Measurements from ENCODE around the gene NPW.

The NPW gene

GRCh38 chr16:2019518-2019920, at the start of gene NPW:
TSS of gene NPW (plus strand) at chr16:2019785.
- no peaks in the 10 kb centered on the region for H3K79me2 ChIP-seq
- H3K9ac ChIP-seq: no peak within 1 kb of the TSS
- no peak within 1 kb of the TSS for H3K4me3 ChIP-seq (ENCODE audit: low read depth, low read length)
- peaks cover 3% of the 10 kb centered on the region for H3K4me1 ChIP-seq
- no peak within 1 kb of the TSS for H3K4me2 ChIP-seq (ENCODE audit: low read length)
- no peak within 1 kb of the TSS for H2AFZ ChIP-seq
- no peaks in the 10 kb centered on the region for H3K9me3 ChIP-seq (ENCODE audit: control insufficient read depth, low read length)
- no peak within 1 kb of the TSS for H3K27ac ChIP-seq
- TF ChIP-seq CTCF (IDR thresholded peaks at IDR 0.05): no peak
- no peaks in the 10 kb centered on the region for H3K36me3 ChIP-seq (ENCODE audit: control insufficient read depth, insufficient read depth, low read length)
- H3K27me3 ChIP-seq (ENCODE audit: control insufficient read depth, insufficient read depth, low read length): no peaks in the 10 kb centered on the region

- Histone ChIP-seq H3K79me2 (peaks cover 9% of the 10 kb centered on the region), H3K27me3 (ENCODE audit: control insufficient read depth, insufficient read depth, low read length) (no peaks in the 10 kb centered on the region), H3K27ac (peak within 1 kb of the TSS; percentile 80), H3K4me2 (ENCODE audit: low read length) (peak within 1 kb of the TSS; percentile 100), H3K4me1 (peaks cover 2% of the 10 kb centered on the region), H2AFZ (peak within 1 kb of the TSS; percentile 100), H3K36me3 (ENCODE audit: control insufficient read depth, insufficient read depth, low read length) (no peaks in the 10 kb centered on the region), H3K9ac (peak within 1 kb of the TSS; percentile 91), H3K4me3 (ENCODE audit: low read depth, low read length) (peak within 1 kb of the TSS; percentile 98), H3K9me3 (ENCODE audit: control insufficient read depth, low read length) (no peaks in the 10 kb centered on the region)
- no peak for TF ChIP-seq CTCF (IDR thresholded peaks at IDR 0.05)
These were observed 47.6 kb upstream of the NPW start, which contains the start of gene TBL3 for GRCh38 chr16:1971796-1972489. TSS of gene TBL3 (plus strand) at chr16:1972053. CDS start at chr16:1972165, 112 bp downstream.

GRCh38 chr16:1972490-1972877, 47.1 kb upstream of the NPW start:
- peak overlapping the region; percentile 100 for H3K4me2 ChIP-seq (ENCODE audit: low read length)
- peak overlapping the region; percentile 91 for H3K9ac ChIP-seq
- H3K27me3 ChIP-seq (ENCODE audit: control insufficient read depth, insufficient read depth, low read length): no peaks in the 10 kb centered on the region
- peak overlapping the region; percentile 98 for H3K4me3 ChIP-seq (ENCODE audit: low read depth, low read length)
- H3K4me1 ChIP-seq: peaks cover 2% of the 10 kb centered on the region
- no peaks in the 10 kb centered on the region for H3K9me3 ChIP-seq (ENCODE audit: control insufficient read depth, low read length)
- TF ChIP-seq CTCF (IDR thresholded peaks at IDR 0.05): no peak
- H3K27ac ChIP-seq: no peak overlapping the region
- H3K79me2 ChIP-seq: peaks cover 9% of the 10 kb centered on the region
- H3K36me3 ChIP-seq (ENCODE audit: control insufficient read depth, insufficient read depth, low read length): no peaks in the 10 kb centered on the region
- peak overlapping the region; percentile 100 for H2AFZ ChIP-seq

GRCh38 chr16:1973461-1974156, 46.0 kb upstream of the NPW start:
- Histone ChIP-seq H3K9ac (no peak overlapping the region), H3K4me3 (ENCODE audit: low read depth, low read length) (no peak overlapping the region), H3K9me3 (ENCODE audit: control insufficient read depth, low read length) (no peaks in the 10 kb centered on the region), H3K4me1 (peaks cover 2% of the 10 kb centered on the region), H3K36me3 (ENCODE audit: control insufficient read depth, insufficient read depth, low read length) (no peaks in the 10 kb centered on the region), H3K4me2 (ENCODE audit: low read length) (no peak overlapping the region), H2AFZ (no peak overlapping the region), H3K79me2 (peaks cover 9% of the 10 kb centered on the region), H3K27me3 (ENCODE audit: control insufficient read depth, insufficient read depth, low read length) (no peaks in the 10 kb centered on the region), H3K27ac (no peak overlapping the region)
- no peak for TF ChIP-seq CTCF (IDR thresholded peaks at IDR 0.05)
